ENCODE measurements around the gene BRI3. TPM values are rescaled to one million over a fixed set of nuclear protein-coding genes. Genes with fewer than 3 reads are reported as not detected.

BRI3 gene
- total RNA-seq, 6 experiments from 2014 or later, result 34.7 to 160 (median 137) TPM

DNA sequence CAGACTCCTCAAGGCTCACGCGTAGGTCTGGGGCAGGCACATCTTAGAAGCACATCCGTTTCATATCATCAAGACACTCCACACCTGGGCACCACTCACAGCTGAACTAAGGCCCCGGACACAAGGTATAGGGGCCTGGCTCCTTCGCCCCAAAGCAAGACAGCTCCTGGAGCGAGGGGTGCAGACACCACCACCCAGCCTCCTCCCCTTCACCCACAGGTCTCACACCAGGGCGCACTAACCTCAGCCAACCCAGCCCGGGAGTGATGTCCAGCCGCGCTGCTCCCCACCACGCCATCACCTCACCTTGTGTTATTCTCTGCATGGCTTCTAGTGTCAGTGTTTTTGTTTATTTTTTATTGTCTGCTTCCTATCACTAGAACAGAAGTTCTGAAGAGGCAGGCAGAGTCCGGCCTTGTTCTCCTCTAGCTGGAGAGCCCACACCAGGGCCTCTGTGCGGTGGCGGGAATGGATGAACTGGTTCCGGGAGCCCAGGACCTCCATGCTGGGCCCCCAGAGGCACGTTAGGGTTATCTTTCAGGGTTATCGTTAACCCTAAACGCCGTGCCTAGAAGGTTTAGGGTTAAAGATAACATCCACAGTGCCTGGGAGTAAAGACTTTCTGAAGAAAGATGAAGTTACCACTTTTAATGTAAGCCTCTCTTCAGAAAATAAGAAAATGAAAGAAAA is 21.8 kb downstream of the BRI3 start:
- no peak for TF ChIP-seq POLR2A (IDR thresholded peaks at IDR 0.05)
- TF ChIP-seq, protein P1, sequence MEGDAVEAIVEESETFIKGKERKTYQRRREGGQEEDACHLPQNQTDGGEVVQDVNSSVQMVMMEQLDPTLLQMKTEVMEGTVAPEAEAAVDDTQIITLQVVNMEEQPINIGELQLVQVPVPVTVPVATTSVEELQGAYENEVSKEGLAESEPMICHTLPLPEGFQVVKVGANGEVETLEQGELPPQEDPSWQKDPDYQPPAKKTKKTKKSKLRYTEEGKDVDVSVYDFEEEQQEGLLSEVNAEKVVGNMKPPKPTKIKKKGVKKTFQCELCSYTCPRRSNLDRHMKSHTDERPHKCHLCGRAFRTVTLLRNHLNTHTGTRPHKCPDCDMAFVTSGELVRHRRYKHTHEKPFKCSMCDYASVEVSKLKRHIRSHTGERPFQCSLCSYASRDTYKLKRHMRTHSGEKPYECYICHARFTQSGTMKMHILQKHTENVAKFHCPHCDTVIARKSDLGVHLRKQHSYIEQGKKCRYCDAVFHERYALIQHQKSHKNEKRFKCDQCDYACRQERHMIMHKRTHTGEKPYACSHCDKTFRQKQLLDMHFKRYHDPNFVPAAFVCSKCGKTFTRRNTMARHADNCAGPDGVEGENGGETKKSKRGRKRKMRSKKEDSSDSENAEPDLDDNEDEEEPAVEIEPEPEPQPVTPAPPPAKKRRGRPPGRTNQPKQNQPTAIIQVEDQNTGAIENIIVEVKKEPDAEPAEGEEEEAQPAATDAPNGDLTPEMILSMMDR (IDR thresholded peaks at IDR 0.05), result no peak
- Histone ChIP-seq H3K4me1 (peaks cover 0 to 20% (median 9%) of the 10 kb centered on the region in 4 donors), H3K27ac (no peak overlapping the region), H3K27me3 (no peaks in the 10 kb centered on the region), H3K36me3 (peaks cover 0 to 29% (median 8%) of the 10 kb centered on the region in 4 donors), H3K4me3 (no peak overlapping the region), H3K9me3 (no peaks in the 10 kb centered on the region)
- no peak for DNase-seq
- no peak for ATAC-seq
- WGBS (ENCODE audit: insufficient coverage, low coverage, low lambda C conversion rate, missing lambda C conversion rate), result 91% methylated on average over 15 of the region's 19 CpGs
- intact Hi-C loops (cut with DNase I), result no loop called here

DNA sequence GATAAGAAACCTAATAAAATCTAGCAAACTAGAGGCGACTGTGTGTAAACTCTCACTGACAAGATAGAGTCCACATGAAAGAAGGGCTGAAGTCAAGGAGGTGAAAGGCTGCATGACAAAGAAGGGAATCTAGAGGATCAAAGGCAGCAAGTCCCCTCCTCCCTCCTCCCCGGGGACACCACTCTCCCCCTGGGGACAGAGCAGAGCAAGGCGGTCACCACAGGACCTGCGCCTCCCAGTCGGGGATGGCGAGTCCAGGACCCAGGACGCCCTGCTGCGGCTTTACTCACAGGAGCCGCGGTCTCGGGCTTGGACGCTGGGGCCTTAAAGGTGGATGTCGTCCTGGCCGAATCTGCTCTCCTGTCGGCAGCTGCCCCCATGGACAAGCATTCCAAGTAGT is 22.4 kb downstream of the BRI3 start:
- intact Hi-C loops (cut with DNase I), result no loop called here

DNA sequence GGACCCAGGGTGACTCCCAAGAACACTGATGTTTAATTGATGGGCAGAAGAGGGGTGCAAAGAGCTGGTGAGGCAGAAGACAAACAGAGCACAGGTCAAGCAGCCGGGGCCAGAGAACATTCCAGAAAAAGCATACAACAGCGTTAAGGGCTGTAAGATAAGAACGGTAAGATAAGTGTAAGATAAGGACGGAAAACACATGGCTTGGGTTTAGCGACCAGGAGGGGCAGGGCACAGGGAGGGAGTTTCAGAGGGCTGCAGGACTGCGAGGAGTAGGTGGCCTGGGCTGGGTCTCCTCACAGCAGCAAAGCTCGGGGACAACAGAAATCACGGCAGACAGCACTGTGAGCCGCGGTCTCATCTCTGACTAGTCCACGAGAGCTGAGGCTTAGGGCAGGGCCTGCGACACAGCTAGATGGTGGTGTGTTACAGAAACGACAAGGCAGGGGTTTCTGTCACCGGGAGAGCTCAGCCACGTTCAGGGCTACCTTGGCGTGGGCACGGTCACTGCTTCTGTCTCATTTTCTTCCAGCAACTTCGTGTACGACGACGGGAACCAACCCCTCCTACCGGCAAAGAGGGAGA is 24.6 kb downstream of the BRI3 start:
- intact Hi-C loops (cut with DNase I), result no loop called here
- WGBS (ENCODE audit: insufficient coverage, low coverage, low lambda C conversion rate, missing lambda C conversion rate), result 71% methylated on average over 15 of the region's 22 CpGs

More for the DNA sequence above, 22.4 kb downstream of the BRI3 start:
- Histone ChIP-seq H3K27me3 (no peaks in the 10 kb centered on the region), H3K36me3 (peaks cover 0 to 29% (median 8%) of the 10 kb centered on the region in 4 donors), H3K9me3 (no peaks in the 10 kb centered on the region), H3K4me1 (peaks cover 0 to 20% (median 9%) of the 10 kb centered on the region in 4 donors), H3K4me3 (no peak overlapping the region), H3K27ac (no peak overlapping the region)
- WGBS (ENCODE audit: insufficient coverage, low coverage, low lambda C conversion rate, missing lambda C conversion rate), result 87% methylated on average over 7 of the region's 15 CpGs
- no peak for ATAC-seq
- no peak for DNase-seq
- TF ChIP-seq, protein P1 (IDR thresholded peaks at IDR 0.05), result no peak
- TF ChIP-seq POLR2A (IDR thresholded peaks at IDR 0.05), result no peak

DNA sequence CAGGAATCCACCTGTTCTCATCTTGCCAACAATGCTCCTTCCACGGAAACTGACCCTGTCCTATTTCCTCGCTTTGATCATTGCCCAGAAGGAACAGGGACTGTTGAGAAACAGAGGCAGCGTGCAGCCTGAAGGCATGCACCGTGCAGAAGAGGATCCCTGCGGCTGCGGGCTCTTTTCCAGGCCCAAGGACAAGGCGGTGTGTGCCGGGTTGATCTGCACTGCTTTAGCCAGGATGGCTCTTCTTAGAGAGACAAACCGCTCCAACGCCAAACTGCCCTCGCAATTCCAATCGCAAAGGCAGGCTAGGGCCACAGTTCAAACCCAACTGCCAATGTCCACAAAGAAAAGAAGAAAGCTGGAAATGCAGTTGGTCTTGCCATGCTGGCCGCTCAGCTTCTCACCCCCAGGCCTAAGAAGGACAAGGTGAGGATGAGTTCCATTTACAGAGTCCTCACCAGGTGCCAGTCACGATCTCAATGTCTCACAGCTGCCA is 26.5 kb downstream of the BRI3 start:
- Histone ChIP-seq H3K4me1 (no peaks in the 10 kb centered on the region), H3K4me3 (no peak overlapping the region), H3K27me3 (no peaks in the 10 kb centered on the region), H3K9me3 (no peaks in the 10 kb centered on the region), H3K36me3 (peaks cover 0 to 60% (median 8%) of the 10 kb centered on the region in 4 donors), H3K27ac (no peak overlapping the region)
- WGBS (ENCODE audit: insufficient coverage, low coverage, low lambda C conversion rate, missing lambda C conversion rate), result 100% methylated on average over 3 of the region's 14 CpGs
- intact Hi-C loops (cut with DNase I), result no loop called here
- TF ChIP-seq POLR2A (IDR thresholded peaks at IDR 0.05), result no peak
- TF ChIP-seq, protein P1 (IDR thresholded peaks at IDR 0.05), result no peak
- DNase-seq (no peak), ATAC-seq (no peak)

More for the DNA sequence above, 24.6 kb downstream of the BRI3 start:
- peaks cover 0 to 45% (median 8%) of the 10 kb centered on the region in 4 donors for H3K36me3 ChIP-seq
- peaks cover 0 to 10% (median 4%) of the 10 kb centered on the region in 4 donors for H3K4me1 ChIP-seq
- H3K27ac ChIP-seq, result no peak overlapping the region
- no peak overlapping the region for H3K4me3 ChIP-seq
- no peak for TF ChIP-seq POLR2A (IDR thresholded peaks at IDR 0.05)
- TF ChIP-seq, protein P1 (IDR thresholded peaks at IDR 0.05), result no peak
- no peaks in the 10 kb centered on the region for H3K27me3 ChIP-seq
- no peaks in the 10 kb centered on the region for H3K9me3 ChIP-seq
- ATAC-seq, result no peak
- DNase-seq, result peak in 1 of 3 donors; percentile 31
